Smooth muscle cell (in vitro differentiated cells): ENCODE measurements around the gene PHF12. TPM values are rescaled to one million over a fixed set of nuclear protein-coding genes. Genes with fewer than 3 reads are reported as not detected.

ENCODE experiments used
- DNase-seq: peaks from one replicate; lab custom pipeline; 2025; ENCODE audit not compliant: unreplicated experiment; lab: John Stamatoyannopoulos, UW
- H2AFZ ChIP-seq: fragments of 200-600 bp; sonication (generic); 2 replicates; pipeline ENCODE4 v1.6.0; 2016; ENCODE audit warnings: antibody characterized with exemption, low read depth, mild to moderate bottlenecking
- H3F3A ChIP-seq: fragments of 200-600 bp; sonication (generic); 2 replicates; pipeline ENCODE4 v1.6.0; 2017; ENCODE audit warnings: antibody characterized with exemption, low read depth
- H3K27ac ChIP-seq: fragments of 200-600 bp; sonication (generic); 2 replicates; pipeline ENCODE4 v1.5.1; 2016; ENCODE audit warnings: low read depth, mild to moderate bottlenecking
- H3K27me3 ChIP-seq: fragments of 200-600 bp; sonication (generic); 2 replicates; pipeline ENCODE4 v1.6.1; 2016; ENCODE audit warnings: low read depth, mild to moderate bottlenecking
- H3K36me3 ChIP-seq: fragments of 200-600 bp; sonication (generic); 2 replicates; pipeline ENCODE4 v1.5.1; 2016; ENCODE audit warnings: low read depth
- H3K4me1 ChIP-seq: fragments of 200-600 bp; sonication (generic); 2 replicates; pipeline ENCODE4 v1.5.1; 2016; ENCODE audit warnings: low read depth
- H3K4me2 ChIP-seq: fragments of 200-600 bp; sonication (generic); 2 replicates; pipeline ENCODE4 v1.6.0; 2016; ENCODE audit warnings: mild to moderate bottlenecking
- H3K4me3 ChIP-seq: fragments of 200-600 bp; sonication (generic); 2 replicates; pipeline ENCODE4 v1.5.1; 2016; ENCODE audit warnings: mild to moderate bottlenecking
- H3K79me2 ChIP-seq: fragments of 200-600 bp; sonication (generic); 2 replicates; pipeline ENCODE4 v1.6.0; 2016; ENCODE audit warnings: low read depth, mild to moderate bottlenecking
- H3K9ac ChIP-seq: fragments of 200-600 bp; sonication (generic); 2 replicates; pipeline ENCODE4 v1.6.0; 2016; ENCODE audit warnings: low read depth
- H3K9me3 ChIP-seq: fragments of 200-600 bp; sonication (generic); replicated peaks from 2 replicates; pipeline ENCODE4 v1.5.1; 2016; ENCODE audit warnings: low read depth
- H4K20me1 ChIP-seq: fragments of 200-600 bp; sonication (generic); 2 replicates; pipeline ENCODE4 v1.6.0; 2016; ENCODE audit warnings: low read depth
- CTCF ChIP-seq: fragments of 200-600 bp; sonication (generic); IDR thresholded peaks from 2 replicates; pipeline ENCODE4 v1.5.1; 2017; ENCODE audit warnings: borderline replicate concordance, mild to moderate bottlenecking, antibody characterized with exemption; ENCODE audit not compliant: insufficient read depth, poor library complexity, severe bottlenecking
- WGBS: methylation state at CpG from one replicate; pipeline ENCODE4 v1.1.7; 2016; ENCODE audit warnings: low lambda C conversion rate; 5-methylcytosine and 5-hydroxymethylcytosine counted together
- polyA plus RNA-seq: library from polyadenylated mRNA; unstranded; fragments of >200 nt; fragmentation: Nextera tagmentation; extraction: Ambion mirVana; gene quantifications from 2 replicates; pipeline ENCODE4 v1.2.1, GENCODE V29; 2016
- total RNA-seq: library from RNA; depleted of rRNA; stranded (reverse); fragments of >200 nt; gene quantifications from 2 replicates; pipeline ENCODE4 v1.2.3, GENCODE V29; 2014

The PHF12 gene
- total and polyA plus RNA-seq, 2 experiments from 2014 or later: 14.0 to 18.9 TPM

GRCh38 chr17:28963055-28963611, 11.8 kb upstream of the PHF12 start:
- peaks cover 14% of the 10 kb centered on the region for H3K27me3 ChIP-seq
- no peak overlapping the region for H3K4me2 ChIP-seq
- no peak overlapping the region for H3K4me3 ChIP-seq
- H3K79me2 ChIP-seq: no peaks in the 10 kb centered on the region
- H3K27ac ChIP-seq: no peak overlapping the region
- H3K9me3 ChIP-seq: no peaks in the 10 kb centered on the region
- no peak overlapping the region for H3K9ac ChIP-seq
- no peak for DNase-seq
- TF ChIP-seq CTCF: no peak
- H3K4me1 ChIP-seq: peaks cover 3% of the 10 kb centered on the region
- H4K20me1 ChIP-seq: no peaks in the 10 kb centered on the region
- no peaks in the 10 kb centered on the region for H3F3A ChIP-seq
- 81% methylated on average over 6 of the region's 6 CpGs for WGBS
- H3K36me3 ChIP-seq: no peaks in the 10 kb centered on the region
- H2AFZ ChIP-seq: no peak overlapping the region

- WGBS: 93% methylated on average over 7 of the region's 7 CpGs
- Histone ChIP-seq H3K27ac (no peak overlapping the region), H4K20me1 (no peaks in the 10 kb centered on the region), H3K4me2 (no peak overlapping the region), H3K4me3 (no peak overlapping the region), H3K9ac (no peak overlapping the region), H3K79me2 (no peaks in the 10 kb centered on the region), H3K9me3 (no peaks in the 10 kb centered on the region), H2AFZ (no peak overlapping the region), H3K4me1 (no peaks in the 10 kb centered on the region), H3K36me3 (no peaks in the 10 kb centered on the region), H3F3A (no peaks in the 10 kb centered on the region), H3K27me3 (peaks cover 14% of the 10 kb centered on the region)
- DNase-seq: no peak
- no peak for TF ChIP-seq CTCF
Measured at GRCh38 chr17:28961391-28961790, 10.1 kb upstream of the PHF12 start.

GRCh38 chr17:28960256-28961061, 9.1 kb upstream of the PHF12 start:
- H3K9me3 ChIP-seq: no peaks in the 10 kb centered on the region
- no peaks in the 10 kb centered on the region for H3K4me1 ChIP-seq
- no peak overlapping the region for H2AFZ ChIP-seq
- 96% methylated on average over 16 of the region's 18 CpGs for WGBS
- H3K27me3 ChIP-seq: peaks cover 14% of the 10 kb centered on the region
- no peaks in the 10 kb centered on the region for H3F3A ChIP-seq
- no peak for DNase-seq
- no peak overlapping the region for H3K4me3 ChIP-seq
- TF ChIP-seq CTCF: no peak
- no peaks in the 10 kb centered on the region for H3K79me2 ChIP-seq
- no peak overlapping the region for H3K27ac ChIP-seq
- no peak overlapping the region for H3K9ac ChIP-seq
- H4K20me1 ChIP-seq: no peaks in the 10 kb centered on the region
- H3K36me3 ChIP-seq: no peaks in the 10 kb centered on the region
- H3K4me2 ChIP-seq: no peak overlapping the region
